ENCODE measurements around the gene JAKMIP1.

DNA sequence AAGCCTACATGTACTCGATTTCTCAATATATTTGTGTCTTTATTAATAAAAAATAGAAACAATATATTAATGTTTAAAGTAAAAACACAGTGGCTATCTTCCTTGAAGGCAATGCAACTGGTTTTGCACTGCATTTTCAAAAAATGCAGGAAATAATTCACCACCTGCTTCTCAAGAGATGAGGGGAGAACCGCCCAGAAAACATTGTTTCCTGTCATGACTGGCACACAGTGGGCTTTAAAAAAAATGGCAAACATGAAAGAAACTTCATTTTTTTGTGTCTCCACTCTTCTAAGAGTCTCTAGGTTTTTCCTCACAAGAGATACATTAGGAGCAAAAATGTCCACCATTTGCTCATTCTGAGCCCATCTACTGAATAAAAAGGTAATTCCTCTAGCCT lies 131.4 kb downstream of the JAKMIP1 start:
- TF ChIP-seq POLR2A (IDR thresholded peaks at IDR 0.05), result no peak
- TF ChIP-seq, protein P1, sequence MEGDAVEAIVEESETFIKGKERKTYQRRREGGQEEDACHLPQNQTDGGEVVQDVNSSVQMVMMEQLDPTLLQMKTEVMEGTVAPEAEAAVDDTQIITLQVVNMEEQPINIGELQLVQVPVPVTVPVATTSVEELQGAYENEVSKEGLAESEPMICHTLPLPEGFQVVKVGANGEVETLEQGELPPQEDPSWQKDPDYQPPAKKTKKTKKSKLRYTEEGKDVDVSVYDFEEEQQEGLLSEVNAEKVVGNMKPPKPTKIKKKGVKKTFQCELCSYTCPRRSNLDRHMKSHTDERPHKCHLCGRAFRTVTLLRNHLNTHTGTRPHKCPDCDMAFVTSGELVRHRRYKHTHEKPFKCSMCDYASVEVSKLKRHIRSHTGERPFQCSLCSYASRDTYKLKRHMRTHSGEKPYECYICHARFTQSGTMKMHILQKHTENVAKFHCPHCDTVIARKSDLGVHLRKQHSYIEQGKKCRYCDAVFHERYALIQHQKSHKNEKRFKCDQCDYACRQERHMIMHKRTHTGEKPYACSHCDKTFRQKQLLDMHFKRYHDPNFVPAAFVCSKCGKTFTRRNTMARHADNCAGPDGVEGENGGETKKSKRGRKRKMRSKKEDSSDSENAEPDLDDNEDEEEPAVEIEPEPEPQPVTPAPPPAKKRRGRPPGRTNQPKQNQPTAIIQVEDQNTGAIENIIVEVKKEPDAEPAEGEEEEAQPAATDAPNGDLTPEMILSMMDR (IDR thresholded peaks at IDR 0.05), result no peak
